ENCODE measurements around the gene CD79B. TPM values are rescaled to one million over a fixed set of nuclear protein-coding genes. Genes with fewer than 3 reads are reported as not detected.

CD79B gene
- total RNA-seq, 1 donor from 2014 or later = 1.5 TPM

DNA sequence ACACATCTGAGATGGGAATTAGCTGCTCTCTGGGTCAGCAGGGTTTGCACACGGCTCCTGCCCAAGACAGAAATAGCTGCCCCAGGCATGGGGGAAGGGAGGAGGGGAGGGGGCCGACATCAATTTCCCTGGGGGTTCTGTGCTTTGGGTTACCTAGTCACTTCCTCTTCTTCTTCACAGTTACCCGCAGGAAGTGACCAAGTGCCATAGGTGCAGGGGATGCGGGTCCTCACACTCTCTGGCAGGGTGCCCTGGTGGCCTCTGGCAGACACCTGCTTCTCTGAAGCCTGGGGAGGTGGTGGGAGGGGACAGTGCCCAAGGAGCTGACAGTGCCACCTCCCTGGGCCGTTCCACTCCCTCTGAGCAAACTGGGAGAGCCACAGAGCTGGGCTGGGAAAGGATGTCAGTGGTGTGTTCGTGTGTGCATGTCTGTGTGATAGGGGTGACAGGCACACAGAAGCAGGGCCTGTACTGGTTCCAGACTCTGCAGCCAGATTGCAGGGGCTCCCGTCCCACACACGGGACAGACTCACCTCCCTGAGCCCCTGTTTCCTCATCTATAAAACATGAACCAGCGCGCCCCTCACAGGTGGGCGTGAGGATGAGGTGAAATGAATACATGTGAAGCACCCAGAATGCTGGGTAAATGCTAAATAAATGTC is 22.4 kb upstream of the CD79B start:
- DNase-seq (ENCODE audit: low read depth, low spot score) = no peak

- DNase-seq (ENCODE audit: low read depth, low spot score) = no peak
Measured at GRCh38 chr17:63950940-63951907, 19.1 kb upstream of the CD79B start.

DNA sequence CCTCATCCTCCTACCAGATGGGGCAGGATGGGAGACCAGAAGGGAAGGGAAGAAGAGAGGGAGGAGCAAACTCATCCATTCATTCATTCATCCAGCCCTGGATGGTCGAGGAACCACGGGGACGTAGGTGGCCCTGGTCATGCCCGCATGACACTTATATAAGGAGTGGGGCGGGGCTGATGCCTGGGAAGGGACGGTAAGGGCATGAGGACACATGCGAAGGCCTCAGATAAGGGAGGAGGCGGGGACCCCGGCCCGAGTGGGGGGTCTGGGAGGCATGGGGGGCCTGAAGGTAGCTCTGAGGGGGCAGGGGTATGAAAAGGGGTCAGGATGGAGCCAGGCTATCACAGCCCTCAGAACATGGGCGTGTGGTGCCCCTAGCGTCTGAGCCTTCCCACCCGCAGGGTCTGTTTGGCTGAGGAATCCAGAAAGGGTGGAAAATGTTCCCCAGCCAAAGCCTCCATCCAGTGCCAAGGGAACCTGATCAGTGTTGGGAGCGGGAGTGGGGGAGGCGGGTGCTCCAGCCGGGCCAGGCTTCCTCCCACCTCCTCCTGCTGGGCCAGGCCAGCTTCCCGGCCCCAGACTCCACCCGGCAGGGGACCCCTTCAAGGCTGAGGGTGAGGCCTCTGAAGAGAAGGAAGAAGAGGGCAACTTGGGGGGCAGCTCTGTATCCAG is 17.6 kb upstream of the CD79B start:
- no peak for DNase-seq (ENCODE audit: low read depth, low spot score)

DNA sequence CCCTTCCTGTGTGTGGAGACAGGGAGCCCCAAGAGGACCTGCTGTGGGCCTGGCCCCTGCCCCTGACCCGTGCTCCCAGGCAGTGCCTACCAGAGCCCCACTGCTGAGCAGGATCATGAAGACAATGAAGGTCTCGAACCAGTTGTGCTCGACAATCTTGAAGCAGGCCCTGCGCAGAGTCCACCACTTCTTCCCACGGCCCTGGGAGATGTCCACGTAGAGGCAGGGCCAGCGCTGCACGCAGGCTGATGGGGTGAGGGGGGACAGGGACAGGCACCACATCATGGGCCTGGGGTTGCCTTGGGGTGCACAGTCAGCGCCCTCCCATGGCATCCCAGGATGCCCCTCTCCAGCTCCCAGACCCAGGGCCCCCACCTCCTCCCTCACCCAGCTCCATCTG is 16.4 kb upstream of the CD79B start:
- DNase-seq (ENCODE audit: low read depth, low spot score) = no peak

GRCh38 chr17:63947711-63948330 is 15.7 kb upstream of the CD79B start:
- DNase-seq (ENCODE audit: low read depth, low spot score) = no peak

DNA sequence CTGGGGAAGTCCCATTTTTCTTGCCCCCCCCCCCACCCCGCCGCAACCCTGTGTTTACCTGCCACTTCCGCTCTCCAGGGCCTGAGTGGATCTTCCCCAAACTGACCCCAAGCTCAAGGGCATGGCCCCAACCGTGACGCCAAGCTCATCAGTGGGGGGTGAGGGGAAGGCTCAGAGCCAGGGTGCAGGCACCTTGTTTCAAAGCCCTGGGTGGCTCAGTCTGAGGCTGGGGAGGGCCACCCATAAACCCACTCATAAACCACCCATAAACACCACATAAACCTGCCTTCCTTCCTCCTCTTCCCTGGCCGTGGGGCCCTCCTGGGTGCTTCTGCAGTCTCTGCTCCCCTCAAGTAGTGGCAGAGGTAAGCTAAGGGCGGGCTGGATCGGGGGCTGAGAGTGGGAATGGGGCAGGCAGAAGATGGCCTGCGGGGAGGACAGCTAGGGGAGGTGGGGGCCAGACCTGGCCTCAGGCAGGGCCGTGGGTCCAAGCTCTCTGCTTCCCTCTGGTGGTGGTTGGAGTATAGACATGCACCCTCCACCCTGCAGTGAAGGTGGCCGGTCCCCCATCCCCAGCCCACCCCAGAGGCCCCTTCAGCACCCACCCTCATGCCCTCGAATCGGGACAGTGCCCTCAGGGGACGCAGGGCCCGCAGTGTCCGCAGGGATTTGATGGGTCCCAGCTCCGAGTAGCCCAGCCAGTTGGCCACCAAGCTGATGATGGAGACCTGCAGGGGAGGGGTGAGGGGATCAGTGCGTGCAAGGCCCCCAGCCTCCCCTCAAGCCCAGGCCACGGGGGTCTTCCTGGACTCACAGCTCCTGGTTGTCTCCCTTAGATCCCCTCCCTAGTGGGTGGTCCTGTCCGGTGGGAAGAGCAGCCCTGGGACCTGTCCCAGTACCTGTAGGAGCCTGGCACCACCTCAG is 14.6 kb upstream of the CD79B start:
- DNase-seq (ENCODE audit: low read depth, low spot score) = no peak

GRCh38 chr17:63945784-63946439 is 13.8 kb upstream of the CD79B start:
- DNase-seq (ENCODE audit: low read depth, low spot score) = no peak

DNA sequence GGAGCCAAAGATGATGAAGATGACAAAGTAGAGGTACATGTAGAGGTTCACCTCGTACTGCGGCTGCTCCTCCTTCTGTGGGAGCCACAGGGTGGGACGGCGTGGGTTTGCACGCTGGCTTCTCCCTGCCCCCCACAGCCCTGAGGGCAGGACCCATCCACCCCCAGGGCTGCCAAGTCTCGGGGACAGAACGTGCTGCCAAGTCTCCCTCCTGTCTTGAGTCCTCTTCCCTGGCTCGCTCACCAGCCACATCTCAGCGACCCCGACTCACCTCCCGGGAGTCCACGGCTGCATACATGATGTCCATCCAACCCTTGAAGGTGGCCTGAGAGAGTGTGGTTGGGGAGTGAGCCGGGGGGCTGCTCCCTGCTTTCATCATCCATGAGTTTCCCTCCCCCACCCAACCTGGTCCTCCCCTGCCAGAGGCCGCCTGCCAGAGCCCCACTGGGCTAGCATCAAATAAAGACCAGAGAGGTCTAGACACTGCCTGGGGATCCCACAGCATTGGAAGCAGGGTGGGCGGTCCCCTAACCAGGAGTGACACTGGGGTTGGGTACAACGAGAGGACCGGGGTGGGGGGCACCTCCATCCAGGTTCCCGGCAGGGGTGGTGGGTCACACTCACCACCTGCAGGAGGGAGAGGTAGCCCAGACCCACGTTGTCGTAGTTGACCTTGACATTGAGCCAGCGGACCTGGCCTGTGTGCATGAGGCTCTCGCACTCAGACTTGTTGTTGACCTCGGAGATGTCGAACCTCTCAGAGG is 12.8 kb upstream of the CD79B start:
- DNase-seq (ENCODE audit: low read depth, low spot score) = no peak

DNA sequence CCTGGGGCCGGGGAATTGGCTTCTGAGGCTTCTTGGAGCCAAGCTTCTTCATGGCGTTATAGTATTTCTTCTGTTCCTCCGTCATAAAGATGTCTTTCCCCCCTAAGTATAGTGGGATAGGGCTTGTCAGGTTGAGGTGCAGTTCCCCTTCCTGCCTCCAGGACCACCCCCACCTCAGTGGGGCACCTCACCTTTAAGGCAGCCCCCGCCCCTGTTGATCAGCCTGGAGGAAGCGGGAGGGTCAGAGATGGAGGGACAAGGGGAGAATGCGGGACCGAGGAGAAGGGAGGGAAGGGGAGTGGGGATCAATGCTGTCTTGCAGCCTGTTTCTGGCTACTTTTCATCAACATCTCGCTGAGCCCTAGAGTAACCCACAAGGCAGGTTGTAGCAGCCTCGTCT is 11.6 kb upstream of the CD79B start:
- DNase-seq (ENCODE audit: low read depth, low spot score) = no peak

DNA sequence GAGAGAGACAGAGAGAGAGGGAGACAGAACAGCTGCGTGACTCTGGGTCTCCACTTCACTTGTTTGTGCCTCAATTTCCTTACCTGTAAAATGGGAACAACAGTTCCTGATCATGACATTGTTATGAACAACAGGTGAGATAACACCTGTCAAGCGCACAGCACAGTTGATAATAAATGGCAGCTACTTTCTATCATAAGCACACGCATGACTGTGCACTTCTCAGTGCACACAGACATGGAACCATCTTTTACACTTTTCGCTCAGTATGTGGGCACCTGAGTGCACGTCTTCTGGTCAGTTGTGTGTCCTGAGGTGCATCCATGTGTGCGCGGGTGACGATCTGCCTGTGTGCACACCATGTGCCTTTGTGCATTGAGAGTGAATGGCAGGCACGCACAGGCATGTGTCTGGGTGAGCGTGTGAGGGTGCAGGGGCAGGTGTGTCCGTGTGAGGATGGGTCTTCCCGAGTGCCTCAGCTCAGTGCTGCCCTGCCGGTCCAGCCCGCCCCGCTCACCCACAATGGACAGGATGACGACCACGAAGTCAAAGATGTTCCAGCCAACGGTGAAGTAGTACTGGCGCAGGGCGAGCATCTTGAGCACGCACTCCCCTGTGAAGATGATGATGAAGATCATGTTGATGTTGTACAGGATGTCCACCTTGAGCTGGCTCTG is 10.3 kb upstream of the CD79B start:
- DNase-seq (ENCODE audit: low read depth, low spot score) = no peak

- no peak for DNase-seq (ENCODE audit: low read depth, low spot score)
Measured at GRCh38 chr17:63941751-63942150, 9.6 kb upstream of the CD79B start.

GRCh38 chr17:63941162-63941561 is 9.0 kb upstream of the CD79B start:
- DNase-seq (ENCODE audit: low read depth, low spot score) = no peak

DNA sequence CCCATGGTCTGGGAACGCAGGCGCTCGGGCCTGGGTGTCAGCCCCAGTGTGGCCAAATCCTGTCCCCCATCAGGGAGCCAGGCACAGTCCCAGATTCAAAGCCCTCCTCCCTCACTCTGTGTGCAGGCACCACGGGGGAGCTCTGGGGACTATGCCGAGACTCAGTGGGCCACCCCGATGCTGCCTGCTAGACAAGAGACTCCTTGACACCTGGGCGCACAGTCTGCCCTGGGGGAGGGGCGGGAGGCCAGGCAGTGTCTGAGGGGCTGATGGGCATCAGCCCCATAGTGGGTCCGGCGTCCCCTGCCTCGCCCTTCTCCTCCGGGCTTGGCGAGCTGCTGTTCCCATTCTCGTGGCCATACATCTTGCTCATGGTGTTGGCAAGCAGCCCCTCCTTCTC is 8.5 kb upstream of the CD79B start:
- no peak for DNase-seq (ENCODE audit: low read depth, low spot score)

- DNase-seq (ENCODE audit: low read depth, low spot score) = no peak
Measured at GRCh38 chr17:63939884-63940283, 7.8 kb upstream of the CD79B start.

GRCh38 chr17:63939401-63939800 is 7.3 kb upstream of the CD79B start:
- DNase-seq (ENCODE audit: low read depth, low spot score) = no peak

- no peak for DNase-seq (ENCODE audit: low read depth, low spot score)
Measured at GRCh38 chr17:63937920-63938319, 5.8 kb upstream of the CD79B start.

GRCh38 chr17:63937319-63937718 is 5.2 kb upstream of the CD79B start:
- DNase-seq (ENCODE audit: low read depth, low spot score) = no peak

- DNase-seq (ENCODE audit: low read depth, low spot score) = no peak
Measured at GRCh38 chr17:63934183-63935112, 2.3 kb upstream of the CD79B start.
